Nasal cavity respiratory epithelium epithelial cell of viscerocranial mucosa (primary cell): Measurements from ENCODE around the gene REXO4. TPM values are rescaled to one million over a fixed set of nuclear protein-coding genes. Genes with fewer than 3 reads are reported as not detected.

Source experiments
- total RNA-seq: library from RNA; depleted of rRNA; stranded (reverse); fragments of >200 nt; gene quantifications from 2 replicates; pipeline ENCODE4 v1.2.3, GENCODE V29; 2014

REXO4 gene, protein sequence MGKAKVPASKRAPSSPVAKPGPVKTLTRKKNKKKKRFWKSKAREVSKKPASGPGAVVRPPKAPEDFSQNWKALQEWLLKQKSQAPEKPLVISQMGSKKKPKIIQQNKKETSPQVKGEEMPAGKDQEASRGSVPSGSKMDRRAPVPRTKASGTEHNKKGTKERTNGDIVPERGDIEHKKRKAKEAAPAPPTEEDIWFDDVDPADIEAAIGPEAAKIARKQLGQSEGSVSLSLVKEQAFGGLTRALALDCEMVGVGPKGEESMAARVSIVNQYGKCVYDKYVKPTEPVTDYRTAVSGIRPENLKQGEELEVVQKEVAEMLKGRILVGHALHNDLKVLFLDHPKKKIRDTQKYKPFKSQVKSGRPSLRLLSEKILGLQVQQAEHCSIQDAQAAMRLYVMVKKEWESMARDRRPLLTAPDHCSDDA
- total RNA-seq = 29.0 and 39.8 TPM in 2 replicates

DNA sequence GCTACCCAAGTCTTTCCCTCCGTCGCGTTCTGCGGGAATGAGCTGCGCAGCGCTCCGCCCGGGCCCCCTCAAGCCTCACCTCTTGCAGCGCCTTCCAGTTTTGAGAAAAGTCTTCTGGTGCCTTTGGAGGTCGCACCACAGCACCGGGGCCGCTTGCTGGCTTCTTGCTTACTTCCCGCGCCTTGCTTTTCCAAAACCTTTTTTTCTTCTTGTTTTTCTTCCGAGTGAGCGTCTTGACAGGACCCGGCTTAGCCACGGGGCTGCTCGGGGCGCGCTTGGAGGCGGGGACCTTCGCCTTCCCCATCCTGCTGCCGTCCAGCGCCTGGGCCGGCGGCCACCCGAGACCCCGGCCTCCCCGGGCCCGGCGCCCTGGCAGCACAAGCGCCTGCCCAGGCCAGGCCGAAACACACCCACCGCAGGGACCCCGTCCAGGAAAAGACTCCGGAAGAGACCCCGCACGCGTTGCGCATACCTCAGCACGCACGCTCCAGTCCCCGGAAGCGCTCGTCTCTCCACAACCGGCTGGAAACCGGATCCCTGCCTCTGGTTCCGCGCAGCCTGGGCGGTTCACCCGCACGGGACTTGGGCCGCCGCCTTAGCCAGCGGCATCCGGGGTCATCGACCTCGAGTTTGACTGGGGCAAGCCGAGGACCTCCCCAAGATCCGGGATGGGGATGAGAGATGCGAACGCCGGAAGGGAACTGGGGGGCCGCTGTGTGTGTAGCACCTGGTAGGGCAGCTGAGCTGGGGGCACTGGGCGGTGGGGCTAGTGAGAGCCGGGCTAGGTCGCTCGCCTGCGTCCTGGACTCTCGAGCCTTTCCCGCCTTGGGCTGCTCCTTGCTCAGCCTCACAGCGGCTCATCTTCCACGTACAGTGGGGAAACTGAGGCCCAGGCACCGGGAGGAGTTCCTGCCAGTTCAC lies at the start of gene REXO4:
Gene REXO4, minus strand, starts transcription at position 470 of the 921 bp plus-strand sequence. Its CDS starts 166 bp downstream, at position 304.

DNA sequence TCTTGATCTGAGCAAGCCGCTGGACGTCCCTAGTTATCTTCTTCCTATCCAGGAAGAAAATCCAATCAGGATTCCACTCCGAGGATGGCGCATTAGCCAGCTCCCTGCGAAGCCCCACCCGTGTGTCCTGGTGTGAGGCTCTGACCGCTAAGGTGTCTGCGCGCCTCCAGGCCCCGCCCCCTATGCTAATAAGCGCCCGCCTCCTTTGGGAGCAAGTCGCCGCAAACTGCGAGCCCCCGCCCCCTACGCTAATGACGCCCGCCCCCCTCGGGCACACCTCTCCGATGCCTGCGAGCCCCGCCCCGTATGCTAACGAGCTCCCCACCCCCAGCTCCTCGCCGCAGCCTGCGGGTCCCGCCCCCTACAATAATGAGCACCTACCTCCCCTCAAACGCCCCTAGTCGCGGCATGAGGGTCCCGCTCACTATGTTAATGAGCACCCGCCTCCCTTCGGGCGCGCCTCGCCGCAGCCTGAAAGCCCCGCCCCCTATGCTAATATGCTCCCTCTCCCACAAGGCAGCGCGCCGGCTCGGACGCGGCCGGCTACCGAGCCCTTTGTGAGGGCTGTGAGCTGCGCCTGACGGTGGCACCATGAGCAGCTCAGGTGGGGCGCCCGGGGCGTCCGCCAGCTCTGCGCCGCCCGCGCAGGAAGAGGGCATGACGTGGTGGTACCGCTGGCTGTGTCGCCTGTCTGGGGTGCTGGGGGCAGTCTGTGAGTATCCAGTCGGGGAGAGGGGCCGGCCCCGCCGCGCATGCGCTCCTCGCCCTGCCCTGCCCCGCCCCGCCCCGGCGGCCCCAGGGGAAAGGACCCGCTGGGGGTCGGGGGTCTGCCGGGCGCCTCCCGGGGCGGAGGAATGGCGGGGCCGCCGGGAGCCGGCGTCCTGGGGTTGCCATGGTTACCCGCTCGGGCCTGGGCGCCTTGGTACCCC lies 41.9 kb upstream of the REXO4 start, which contains the start of gene CACFD1:
Gene CACFD1, plus strand, starts transcription at position 503 of the 929 bp plus-strand sequence. Its CDS starts 89 bp downstream, at position 592.

DNA sequence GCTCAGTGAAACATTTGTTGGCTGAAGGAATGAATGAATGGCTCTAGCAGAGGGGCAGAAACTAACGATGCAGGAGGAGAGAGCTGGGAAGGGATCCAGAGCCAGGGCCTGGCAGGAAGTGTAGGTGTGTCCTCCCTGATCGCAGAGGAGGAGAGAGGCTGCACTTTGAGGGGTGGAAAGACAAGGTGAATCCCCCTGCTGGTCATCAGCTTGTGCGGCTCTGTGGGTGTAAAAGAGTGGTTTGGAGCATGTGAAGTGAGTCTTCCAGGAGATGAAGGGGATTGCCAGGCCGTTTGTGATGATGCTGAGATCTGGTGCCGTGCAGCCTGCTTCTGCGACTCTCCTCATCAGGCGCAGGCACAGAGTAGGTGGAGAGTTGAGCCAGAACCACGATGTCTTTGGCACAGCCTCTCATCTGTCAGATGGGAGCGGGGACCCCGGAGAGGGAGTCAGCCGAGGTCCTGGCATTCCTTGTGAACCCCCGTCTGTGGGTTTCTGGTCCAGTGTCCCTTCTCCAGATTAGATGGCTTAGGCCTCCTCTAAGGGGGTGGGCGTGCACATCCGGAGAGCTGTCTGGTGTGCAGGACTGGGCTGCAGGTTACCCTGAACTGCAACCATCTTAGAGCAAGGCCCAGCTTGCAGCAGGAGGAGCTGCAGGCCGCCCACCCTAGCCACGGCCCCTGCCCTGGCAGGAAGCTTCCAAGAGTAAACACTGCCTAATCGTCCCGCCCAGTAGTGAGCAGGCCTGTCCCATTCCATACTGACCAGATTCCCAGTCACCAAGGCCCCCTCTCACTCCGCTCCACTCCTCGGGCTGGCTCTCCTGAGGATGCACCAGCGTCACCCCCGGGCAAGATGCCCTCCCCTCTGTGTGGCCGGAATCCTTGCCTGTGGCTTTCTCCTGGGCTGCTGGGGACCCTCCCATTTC lies 4.1 kb upstream of the REXO4 start, which contains the start of gene ADAMTS13:
Gene ADAMTS13, plus strand, starts transcription at position 753 of the 928 bp plus-strand sequence. Its CDS starts 77 bp downstream, at position 830.

DNA sequence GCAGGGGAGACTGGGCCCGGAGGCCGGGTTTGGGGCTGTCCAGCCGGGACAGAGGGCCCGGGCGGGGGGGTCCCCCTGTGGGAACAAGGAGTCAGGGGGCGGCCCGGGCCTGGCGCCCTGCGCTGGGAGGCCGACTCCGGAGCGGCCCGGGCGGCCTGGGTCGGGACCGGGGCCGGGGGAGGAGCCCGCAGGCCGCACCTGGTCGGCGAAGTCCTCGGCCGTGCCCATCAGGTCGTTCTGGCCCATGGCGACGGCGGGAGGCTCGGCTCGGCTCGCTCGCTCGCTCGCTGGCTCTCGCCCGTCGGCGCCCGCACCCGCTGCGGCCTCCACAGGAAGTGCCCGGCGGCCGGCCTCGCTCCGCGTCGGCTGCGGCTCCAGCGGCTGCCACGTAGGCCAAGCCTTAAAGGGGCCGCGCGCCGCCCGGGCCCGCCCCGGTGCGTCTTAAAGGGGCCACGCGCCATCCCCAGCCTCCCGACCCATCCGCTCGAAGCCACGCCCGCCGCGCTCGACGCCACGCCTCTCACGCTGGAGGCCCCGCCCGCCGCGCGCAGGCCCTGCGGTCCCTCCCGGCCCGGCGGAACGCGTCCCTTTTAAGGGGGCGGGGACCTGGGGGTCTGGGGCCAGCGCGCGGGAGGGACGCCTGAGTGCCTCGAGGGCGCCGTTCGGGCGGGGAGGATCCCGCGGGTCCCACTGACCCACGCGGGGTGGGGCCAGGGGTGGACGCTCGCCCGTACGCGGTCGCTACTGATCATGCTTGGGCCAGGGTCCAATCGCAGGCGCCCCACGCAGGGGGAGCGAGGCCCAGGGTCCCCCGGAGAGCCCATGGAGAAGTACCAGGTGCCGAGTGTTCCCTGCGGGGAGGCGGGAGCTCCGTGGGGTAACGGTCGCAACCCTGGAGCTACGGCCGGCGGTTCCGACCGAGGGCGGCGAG lies 41.8 kb downstream of the REXO4 start, which contains the start of the genes STKLD1 and SURF4:
Gene STKLD1, plus strand, starts transcription at position 643 of the 931 bp plus-strand sequence. Its CDS starts 108 bp downstream, at position 751.
Gene SURF4, minus strand, starts transcription at position 337 of the 931 bp plus-strand sequence. Its CDS starts 91 bp downstream, at position 246.

DNA sequence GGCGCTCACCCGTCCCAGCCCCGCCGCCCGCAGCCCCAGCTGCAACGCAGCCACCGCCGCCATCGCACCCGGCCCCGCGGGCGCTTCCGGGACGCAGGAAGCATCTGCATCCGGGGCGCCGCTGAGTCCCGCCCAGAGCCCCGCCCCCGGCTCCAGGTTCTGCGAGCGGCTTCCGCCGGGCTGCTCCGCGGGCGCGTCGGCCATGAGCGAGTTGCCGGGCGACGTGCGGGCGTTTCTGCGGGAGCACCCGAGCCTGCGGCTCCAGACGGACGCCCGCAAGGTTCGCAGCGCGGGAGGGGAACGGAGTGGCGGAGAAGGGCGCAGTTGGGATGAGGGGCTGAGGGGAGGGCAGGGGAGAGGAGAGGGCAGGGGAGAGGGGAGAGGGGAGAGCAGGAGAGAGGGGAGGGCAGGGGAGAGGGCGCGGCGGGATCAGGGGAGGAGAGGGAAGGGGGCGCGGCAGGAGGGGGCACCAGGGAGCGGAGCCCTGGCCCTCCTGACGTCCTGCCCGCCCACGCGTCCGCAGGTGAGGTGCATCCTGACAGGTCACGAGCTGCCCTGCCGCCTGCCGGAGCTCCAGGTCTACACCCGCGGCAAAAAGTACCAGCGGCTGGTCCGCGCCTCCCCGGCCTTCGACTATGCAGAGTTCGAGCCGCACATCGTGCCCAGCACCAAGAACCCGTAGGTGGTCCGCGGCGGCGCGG lies 61.3 kb downstream of the REXO4 start, which contains the start of the genes SURF1 and SURF2:
Gene SURF1, minus strand, starts transcription at position 97 of the 701 bp plus-strand sequence. Its CDS starts 34 bp downstream, at position 63.
Gene SURF2, plus strand, starts transcription at position 160 of the 701 bp plus-strand sequence. Its CDS starts 43 bp downstream, at position 203.

Other genes starting within 250 kb of the REXO4 start
- not detected in 2 replicates for gene OBP2B, start 208.8 kb downstream of the REXO4 start, total RNA-seq
- 0.14 TPM in 1 of 2 replicates, not detected in the other for gene ABO, start 142.8 kb downstream of the REXO4 start, total RNA-seq
- 9.2 and 23.6 TPM in 2 replicates for gene SURF6, start 81.8 kb downstream of the REXO4 start, total RNA-seq
- gene MED22, start 69.9 kb downstream of the REXO4 start, total RNA-seq = 17.1 and 22.8 TPM in 2 replicates
- gene RPL7A, start 69.8 kb downstream of the REXO4 start, total RNA-seq = 1,202 and 2,134 TPM in 2 replicates
- gene SURF1, start 61.5 kb downstream of the REXO4 start, total RNA-seq = 16.4 and 44.1 TPM in 2 replicates
- 36.0 and 64.9 TPM in 2 replicates for gene SURF2, start 61.5 kb downstream of the REXO4 start, total RNA-seq
- 239 and 361 TPM in 2 replicates for gene SURF4, start 42.0 kb downstream of the REXO4 start, total RNA-seq
- under 0.01 and 0.07 TPM in 2 replicates for gene STKLD1, start 41.6 kb downstream of the REXO4 start, total RNA-seq
- gene ADAMTS13, start 4.4 kb upstream of the REXO4 start, total RNA-seq = 1.4 and 3.8 TPM in 2 replicates
- gene CACFD1, start 42.0 kb upstream of the REXO4 start, total RNA-seq = 4.8 and 10.8 TPM in 2 replicates
- 3.8 and 6.2 TPM in 2 replicates for gene SLC2A6, start 61.1 kb upstream of the REXO4 start, total RNA-seq
- not detected in 2 replicates for gene MYMK, start 106.9 kb upstream of the REXO4 start, total RNA-seq
- under 0.01 TPM in 1 of 2 replicates, not detected in the other for gene ADAMTSL2, start 116.7 kb upstream of the REXO4 start, total RNA-seq
- not detected in 2 replicates for gene FAM163B, start 191.4 kb upstream of the REXO4 start, total RNA-seq
- gene DBH, start 218.4 kb upstream of the REXO4 start, total RNA-seq = not detected in 2 replicates